NCI-H2196 treated with DMSO at 0.1 percent for 48 hours (cell line): ENCODE measurements around the gene LOXL4.

ENCODE experiments used
- DNase-seq: peaks from one replicate; lab custom pipeline; 2025; ENCODE audit not compliant: unreplicated experiment; lab: John Stamatoyannopoulos, UW

Gene LOXL4

GRCh38 chr10:98265403-98266378, 2.3 kb downstream of the LOXL4 start:
- no peak for DNase-seq

- DNase-seq, result no peak
Observed at GRCh38 chr10:98264378-98265065, 3.5 kb downstream of the LOXL4 start.

- DNase-seq, result no peak
Observed at GRCh38 chr10:98263088-98263487, 4.9 kb downstream of the LOXL4 start.

GRCh38 chr10:98262571-98262970, 5.4 kb downstream of the LOXL4 start:
- DNase-seq, result peak; percentile 19

GRCh38 chr10:98261436-98262277, 6.3 kb downstream of the LOXL4 start:
- no peak for DNase-seq

GRCh38 chr10:98260752-98261151, 7.2 kb downstream of the LOXL4 start:
- DNase-seq, result no peak

GRCh38 chr10:98260350-98260749, 7.6 kb downstream of the LOXL4 start:
- no peak for DNase-seq

- DNase-seq, result no peak
Observed at GRCh38 chr10:98259606-98260315, 8.2 kb downstream of the LOXL4 start.

GRCh38 chr10:98258683-98259454, 9.1 kb downstream of the LOXL4 start:
- no peak for DNase-seq

GRCh38 chr10:98257961-98258360, 10.0 kb downstream of the LOXL4 start:
- no peak for DNase-seq

- no peak for DNase-seq
Observed at GRCh38 chr10:98257198-98257597, 10.8 kb downstream of the LOXL4 start.

- no peak for DNase-seq
Observed at GRCh38 chr10:98256692-98257091, 11.3 kb downstream of the LOXL4 start.

GRCh38 chr10:98255146-98255877, 12.7 kb downstream of the LOXL4 start:
- DNase-seq, result no peak

- DNase-seq, result no peak
Observed at GRCh38 chr10:98254234-98254974, 13.6 kb downstream of the LOXL4 start.

GRCh38 chr10:98253499-98253898, 14.5 kb downstream of the LOXL4 start:
- DNase-seq, result no peak

GRCh38 chr10:98252464-98252863, 15.5 kb downstream of the LOXL4 start:
- DNase-seq, result no peak

- DNase-seq, result no peak
Observed at GRCh38 chr10:98251399-98251798, 16.6 kb downstream of the LOXL4 start.

GRCh38 chr10:98249134-98249533, 18.9 kb downstream of the LOXL4 start:
- no peak for DNase-seq
